Large intestine (tissue), 3 donors: ENCODE results near the gene ESPN. TPM values are rescaled to one million over a fixed set of nuclear protein-coding genes. Genes with fewer than 3 reads are reported as not detected.
A peak's percentile ranks its signal among the peaks of the same experiment; 100 is the strongest.

Experiments used
- DNase-seq, 2 donors: peaks; one replicate each; pipeline versions ENCODE4 v3.0.0 to v3.0.0-alpha.2; 2013
- H3K27ac ChIP-seq: one replicate; pipeline ENCODE4 v1.5.1; 2013; ENCODE audit warnings: low read length
- H3K27me3 ChIP-seq: 2 replicates; pipeline ENCODE4 v1.6.1; 2013; ENCODE audit warnings: low read length; ENCODE audit not compliant: control insufficient read depth, insufficient read depth
- H3K36me3 ChIP-seq: 2 replicates; pipeline ENCODE4 v1.6.1; 2013; ENCODE audit warnings: low read length; ENCODE audit not compliant: control insufficient read depth, insufficient read depth
- H3K4me1 ChIP-seq: one replicate; pipeline ENCODE4 v1.6.1; 2013; ENCODE audit warnings: low read length; ENCODE audit not compliant: control insufficient read depth, insufficient read depth
- H3K4me3 ChIP-seq: one replicate; pipeline ENCODE4 v1.5.1; 2013; ENCODE audit warnings: low read length
- H3K9me3 ChIP-seq: one replicate; pipeline ENCODE4 v1.6.1; 2013; ENCODE audit warnings: mild to moderate bottlenecking, low read depth, low read length, moderate library complexity; ENCODE audit not compliant: control insufficient read depth
- WGBS: methylation state at CpG from one replicate; pipeline ENCODE4 v1.1.5; 2013; ENCODE audit warnings: low lambda C conversion rate; ENCODE audit not compliant: insufficient coverage; 5-methylcytosine and 5-hydroxymethylcytosine counted together
- polyA plus RNA-seq: library from polyadenylated mRNA; unstranded; fragments of 120-200 nt; gene quantifications from one replicate; pipeline ENCODE4 v1.2.1, GENCODE V29; 2013

Gene ESPN
- polyA plus RNA-seq, 1 donor, result 256 TPM

GRCh38 chr1:6456800-6457466 is 32.4 kb downstream of the ESPN start:
- WGBS, result no CpG with 5 or more reads among the region's 11 CpGs
- H3K27me3 ChIP-seq, result peaks cover 42% of the 10 kb centered on the region
- no peak for DNase-seq
- H3K27ac ChIP-seq, result no peak overlapping the region
- H3K4me1 ChIP-seq, result peaks cover 20% of the 10 kb centered on the region
- peaks cover 32% of the 10 kb centered on the region for H3K9me3 ChIP-seq
- peaks cover 54% of the 10 kb centered on the region for H3K36me3 ChIP-seq
- no peak overlapping the region for H3K4me3 ChIP-seq

DNA sequence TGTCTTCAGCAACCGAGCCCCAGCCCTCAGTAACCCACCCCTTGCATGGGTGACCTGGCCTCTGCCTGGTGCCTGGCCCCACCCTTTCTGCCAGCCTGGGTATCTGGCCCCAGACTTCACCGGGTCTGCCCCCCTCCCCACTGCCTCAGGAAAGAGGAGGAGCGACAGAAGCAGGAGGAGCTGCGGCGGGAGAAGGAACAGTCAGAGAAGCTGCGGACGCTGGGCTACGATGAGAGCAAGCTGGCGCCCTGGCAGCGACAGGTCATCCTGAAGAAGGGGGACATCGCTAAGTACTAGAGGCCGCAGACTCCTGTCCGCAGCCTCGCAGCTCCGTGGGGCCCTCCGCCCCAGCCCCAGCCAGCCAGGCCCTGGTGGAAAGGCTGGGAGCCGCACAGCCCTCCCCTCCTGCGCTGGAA is 35.3 kb downstream of the ESPN start:
- no peak for DNase-seq
- Histone ChIP-seq H3K4me1 (peaks cover 19% of the 10 kb centered on the region), H3K27me3 (peaks cover 25% of the 10 kb centered on the region), H3K36me3 (peaks cover 60% of the 10 kb centered on the region), H3K9me3 (peaks cover 24% of the 10 kb centered on the region), H3K4me3 (no peak overlapping the region), H3K27ac (no peak overlapping the region)
- WGBS, result no CpG with 5 or more reads among the region's 18 CpGs

GRCh38 chr1:6460301-6461050 is 35.9 kb downstream of the ESPN start:
- Histone ChIP-seq H3K4me1 (peaks cover 25% of the 10 kb centered on the region), H3K4me3 (no peak overlapping the region), H3K36me3 (peaks cover 59% of the 10 kb centered on the region), H3K27ac (no peak overlapping the region), H3K9me3 (peaks cover 22% of the 10 kb centered on the region), H3K27me3 (peaks cover 23% of the 10 kb centered on the region)
- no peak for DNase-seq
- WGBS, result no CpG with 5 or more reads among the region's 39 CpGs

- no peak overlapping the region for H3K27ac ChIP-seq
- no CpG with 5 or more reads among the region's 40 CpGs for WGBS
- no peak overlapping the region for H3K4me3 ChIP-seq
- H3K36me3 ChIP-seq, result peaks cover 55% of the 10 kb centered on the region
- DNase-seq, result no peak
- peaks cover 19% of the 10 kb centered on the region for H3K9me3 ChIP-seq
- peaks cover 19% of the 10 kb centered on the region for H3K27me3 ChIP-seq
- H3K4me1 ChIP-seq, result peaks cover 28% of the 10 kb centered on the region
These were observed 36.5 kb downstream of the ESPN start for GRCh38 chr1:6461051-6461530.

DNA sequence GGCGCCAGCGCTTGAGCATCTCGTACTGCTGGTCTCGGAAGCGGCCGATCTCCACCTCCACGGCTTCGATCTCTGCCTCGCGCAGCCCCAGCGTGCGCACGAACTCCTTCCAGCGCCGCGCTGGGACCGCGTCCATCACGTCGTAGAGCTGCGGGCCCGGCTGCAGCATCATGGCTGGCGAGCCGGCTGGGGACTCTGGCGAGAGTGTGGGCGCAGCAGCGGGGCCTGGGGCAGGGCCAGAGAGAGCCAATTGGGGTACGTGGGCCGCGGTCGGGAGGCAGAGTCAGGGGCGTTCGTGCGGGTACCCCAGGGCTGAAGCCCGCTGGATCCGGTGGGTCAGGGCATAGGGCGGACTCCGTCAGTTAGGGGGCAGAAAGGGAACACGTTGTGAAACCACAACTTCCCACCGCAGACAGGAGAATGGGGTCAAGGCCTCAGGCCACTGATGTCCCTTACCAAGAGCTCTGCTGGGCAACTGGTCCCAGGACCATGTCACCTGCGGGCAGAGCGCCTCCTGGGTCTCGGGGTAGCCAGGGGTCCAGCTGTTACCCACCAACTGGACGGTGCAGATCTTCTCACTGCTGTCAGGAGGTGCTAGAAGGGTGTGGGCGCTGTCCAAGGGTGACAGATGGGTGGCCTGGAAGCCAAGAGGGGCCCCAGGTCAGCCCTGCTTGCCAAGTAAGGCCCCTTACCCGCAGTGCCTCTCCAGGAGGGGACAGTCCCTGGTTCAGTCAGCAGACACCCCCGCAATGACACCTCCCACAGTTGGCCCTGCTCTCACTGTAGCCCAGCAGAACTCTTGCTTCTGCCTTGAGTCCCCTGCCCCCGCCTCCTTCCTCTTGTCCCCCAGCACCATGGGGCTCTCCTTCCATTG is 37.2 kb downstream of the ESPN start:
- no CpG with 5 or more reads among the region's 48 CpGs for WGBS
- Histone ChIP-seq H3K27me3 (peaks cover 13% of the 10 kb centered on the region), H3K27ac (no peak overlapping the region), H3K36me3 (peaks cover 48% of the 10 kb centered on the region), H3K9me3 (peaks cover 19% of the 10 kb centered on the region), H3K4me3 (no peak overlapping the region), H3K4me1 (peaks cover 28% of the 10 kb centered on the region)
- no peak for DNase-seq

DNA sequence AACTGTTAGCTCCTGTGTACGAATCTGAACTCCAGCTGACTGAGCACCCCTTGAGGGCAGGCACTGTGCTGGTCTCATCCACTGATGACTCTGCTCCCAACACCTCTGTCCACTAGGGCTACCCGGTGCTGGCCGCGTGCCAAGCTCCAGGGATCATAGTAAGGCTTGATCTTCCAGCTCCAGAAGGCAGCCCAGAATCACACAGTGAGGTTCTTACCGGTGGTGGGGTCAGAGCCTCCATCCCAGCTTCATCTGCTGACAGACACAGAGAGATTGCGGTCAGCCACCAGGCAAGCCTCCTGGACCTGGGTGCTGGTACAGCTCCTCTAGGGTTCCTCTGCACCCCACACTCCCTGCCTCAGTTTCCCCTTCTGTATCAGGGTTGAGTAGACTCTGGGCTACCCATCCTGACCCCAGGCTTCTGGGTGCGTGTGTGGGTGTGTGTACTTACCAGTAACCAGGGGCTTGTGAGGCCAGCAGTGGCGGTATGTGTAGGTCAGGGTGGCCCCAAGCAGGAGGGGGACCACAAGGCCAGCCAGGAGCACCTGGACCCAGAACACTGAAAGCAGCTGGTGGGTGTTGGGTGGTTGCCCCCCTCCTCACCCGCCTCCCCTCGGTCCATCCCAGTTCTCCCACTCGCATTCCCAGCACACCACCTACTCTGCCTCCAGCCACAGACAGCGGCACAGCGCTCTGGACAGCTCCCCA is 38.0 kb downstream of the ESPN start:
- peaks cover 19% of the 10 kb centered on the region for H3K9me3 ChIP-seq

GRCh38 chr1:6463120-6463412 is 38.5 kb downstream of the ESPN start:
- H3K4me3 ChIP-seq, result no peak overlapping the region
- peaks cover 41% of the 10 kb centered on the region for H3K4me1 ChIP-seq
- peaks cover 47% of the 10 kb centered on the region for H3K36me3 ChIP-seq
- no peak overlapping the region for H3K27ac ChIP-seq
- peaks cover 9% of the 10 kb centered on the region for H3K27me3 ChIP-seq
- H3K9me3 ChIP-seq, result peaks cover 19% of the 10 kb centered on the region
- WGBS, result no CpG with 5 or more reads among the region's 1 CpG
- DNase-seq, result no peak

More for the DNA sequence above, 38.0 kb downstream of the ESPN start:
- WGBS, result no CpG with 5 or more reads among the region's 13 CpGs
- no peak overlapping the region for H3K27ac ChIP-seq
- no peak for DNase-seq
- H3K36me3 ChIP-seq, result peaks cover 45% of the 10 kb centered on the region
- H3K4me3 ChIP-seq, result no peak overlapping the region
- H3K4me1 ChIP-seq, result peaks cover 36% of the 10 kb centered on the region
- peaks cover 9% of the 10 kb centered on the region for H3K27me3 ChIP-seq

GRCh38 chr1:6464514-6464836 is 39.9 kb downstream of the ESPN start:
- WGBS, result 100% methylated on average over 1 of the region's 7 CpGs
- H3K27ac ChIP-seq, result no peak overlapping the region
- no peak for DNase-seq
- H3K4me1 ChIP-seq, result peaks cover 41% of the 10 kb centered on the region
- peaks cover 9% of the 10 kb centered on the region for H3K27me3 ChIP-seq
- peaks cover 19% of the 10 kb centered on the region for H3K9me3 ChIP-seq
- H3K4me3 ChIP-seq, result no peak overlapping the region
- H3K36me3 ChIP-seq, result peaks cover 57% of the 10 kb centered on the region

DNA sequence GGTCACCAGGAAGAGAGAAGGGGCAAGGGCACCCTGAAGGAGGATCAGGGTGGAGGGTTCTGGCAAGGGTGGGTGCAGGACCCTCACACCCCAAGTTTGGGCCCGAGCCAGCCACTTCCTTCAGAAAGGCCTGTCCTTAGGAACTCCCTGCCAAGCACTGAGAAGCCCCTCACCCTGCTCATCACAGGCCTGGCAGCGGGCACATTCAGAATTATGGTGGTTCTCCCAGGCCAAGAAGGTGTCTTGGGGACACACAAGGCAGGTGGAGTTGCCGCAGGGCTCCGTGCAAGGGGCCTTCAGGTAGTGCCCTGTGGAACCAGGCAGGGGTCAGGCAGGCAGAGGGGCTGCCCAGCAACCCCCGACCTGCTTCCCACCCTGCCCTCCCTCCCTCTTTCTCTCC is 40.3 kb downstream of the ESPN start:
- peaks cover 56% of the 10 kb centered on the region for H3K36me3 ChIP-seq

More for the DNA sequence above, 40.3 kb downstream of the ESPN start:
- no peak for DNase-seq
- peaks cover 45% of the 10 kb centered on the region for H3K4me1 ChIP-seq
- peaks cover 18% of the 10 kb centered on the region for H3K9me3 ChIP-seq
- peak overlapping the region; percentile 49 for H3K4me3 ChIP-seq
- H3K27me3 ChIP-seq, result peaks cover 9% of the 10 kb centered on the region
- H3K27ac ChIP-seq, result no peak overlapping the region
- WGBS, result no CpG with 5 or more reads among the region's 5 CpGs
